WTC11 (cell line): ENCODE measurements around the gene TNFAIP3. TPM values are rescaled to one million over a fixed set of nuclear protein-coding genes. Genes with fewer than 3 reads are reported as not detected.

Source experiments
- ATAC-seq: fragments of 200-7000 bp; cut with Tn5 transposase; 2 replicates; pipeline ENCODE4 v1.10.0; 2021; ENCODE audit warnings: mild to moderate bottlenecking, moderate library complexity
- CTCF ChIA-PET: fragments of 300-600 bp; sonication (Branson Sonifier 250); formaldehyde crosslinking; loops from one replicate; lab custom pipeline; 2021; ENCODE audit warnings: antibody characterized with exemption; lab: Charles Lee
- POLR2A ChIA-PET: fragments of 350-600 bp; sonication (Branson Sonifier 250); formaldehyde crosslinking; loops from one replicate; lab custom pipeline; 2021; ENCODE audit warnings: antibody characterized with exemption; lab: Charles Lee
- DNase-seq: peaks from one replicate; pipeline ENCODE4 v3.0.0; 2021; ENCODE audit warnings: low spot score
- H3K27ac Mint-ChIP-seq: 2 replicates; pipeline ENCODE4 v1.8.0; 2021; ENCODE audit warnings: mixed read lengths
- H3K27me3 Mint-ChIP-seq: 2 replicates; pipeline ENCODE4 v1.8.0; 2021; ENCODE audit warnings: low read depth, mild to moderate bottlenecking, moderate library complexity, mixed read lengths
- H3K36me3 Mint-ChIP-seq: 2 replicates; pipeline ENCODE4 v1.8.0; 2021; ENCODE audit warnings: mixed read lengths
- H3K4me1 Mint-ChIP-seq: 2 replicates; pipeline ENCODE4 v1.8.0; 2022; ENCODE audit warnings: mixed read lengths
- H3K4me3 Mint-ChIP-seq: 2 replicates; pipeline ENCODE4 v1.8.0; 2021; ENCODE audit warnings: mild to moderate bottlenecking, moderate library complexity, mixed read lengths
- H3K9me3 Mint-ChIP-seq: 2 replicates; pipeline ENCODE4 v1.8.0; 2021; ENCODE audit warnings: mixed read lengths
- CREB1 ChIP-seq: sonication (generic); formaldehyde crosslinking; IDR thresholded peaks from 2 replicates; pipeline ENCODE4 v1.8.0; 2023; ENCODE audit warnings: mild to moderate bottlenecking, missing genetic modification reagents
- E2F1 ChIP-seq: sonication (generic); formaldehyde crosslinking; IDR thresholded peaks from 2 replicates; pipeline ENCODE4 v1.8.0; 2022; ENCODE audit warnings: mild to moderate bottlenecking, missing genetic modification reagents
- E2F5 ChIP-seq: sonication (generic); formaldehyde crosslinking; IDR thresholded peaks from 2 replicates; pipeline ENCODE4 v1.8.1; 2022; ENCODE audit warnings: mild to moderate bottlenecking, moderate library complexity, missing genetic modification reagents
- HMGA2 ChIP-seq: fragments of 250-450 bp; sonication (Bioruptor Pico); IDR thresholded peaks from 2 replicates; pipeline ENCODE4 v1.4.0; 2021; ENCODE audit warnings: mild to moderate bottlenecking, moderate library complexity
- JUN ChIP-seq: sonication (generic); formaldehyde crosslinking; IDR thresholded peaks from 2 replicates; pipeline ENCODE4 v1.8.0; 2023; ENCODE audit warnings: mild to moderate bottlenecking, missing genetic modification reagents
- MAX ChIP-seq: sonication (generic); formaldehyde crosslinking; IDR thresholded peaks from 2 replicates; pipeline ENCODE4 v1.8.0; 2022; ENCODE audit warnings: mild to moderate bottlenecking, missing genetic modification reagents
- TCF7 ChIP-seq: sonication (generic); formaldehyde crosslinking; IDR thresholded peaks from 2 replicates; pipeline ENCODE4 v1.8.0; 2022; ENCODE audit warnings: mild to moderate bottlenecking, low read depth, missing genetic modification reagents, moderate library complexity
- TEAD1 ChIP-seq: sonication (generic); formaldehyde crosslinking; IDR thresholded peaks from 2 replicates; pipeline ENCODE4 v1.8.0; 2022; ENCODE audit warnings: mild to moderate bottlenecking, missing genetic modification reagents
- TEAD4 ChIP-seq: sonication (generic); formaldehyde crosslinking; IDR thresholded peaks from 2 replicates; pipeline ENCODE4 v1.8.0; 2022; ENCODE audit warnings: mild to moderate bottlenecking, missing genetic modification reagents
- ZNF317 ChIP-seq: sonication (generic); formaldehyde crosslinking; IDR thresholded peaks from 2 replicates; pipeline ENCODE4 v1.8.1; 2023; ENCODE audit warnings: low read depth, mild to moderate bottlenecking, moderate library complexity, missing genetic modification reagents, borderline replicate concordance
- total RNA-seq: library from RNA; stranded (reverse); gene quantifications from 3 replicates; pipeline ENCODE4 v1.2.3, GENCODE V29; 2021
- TF ChIP-seq, protein P1 (sequence below): sonication (generic); formaldehyde crosslinking; IDR thresholded peaks from 2 replicates; pipeline ENCODE4 v1.8.0; 2022; ENCODE audit warnings: missing genetic modification reagents
- TF ChIP-seq, protein P2 (sequence below): sonication (generic); formaldehyde crosslinking; IDR thresholded peaks from 2 replicates; pipeline ENCODE4 v1.8.1; 2023; ENCODE audit warnings: mild to moderate bottlenecking, missing genetic modification reagents, moderate library complexity
- TF ChIP-seq, protein P3 (sequence below): fragments of 250-450 bp; sonication (Bioruptor Pico); IDR thresholded peaks from 2 replicates; pipeline ENCODE4 v1.9.0; 2021; ENCODE audit warnings: moderate library complexity, mild to moderate bottlenecking, inconsistent platforms, borderline replicate concordance
- TF ChIP-seq, protein P4 (sequence below): sonication (generic); formaldehyde crosslinking; IDR thresholded peaks from 2 replicates; pipeline ENCODE4 v1.8.0; 2022; ENCODE audit warnings: mild to moderate bottlenecking, missing genetic modification reagents

Gene TNFAIP3
- total RNA-seq, 1 experiment from 2014 or later, result 4.2 TPM

DNA sequence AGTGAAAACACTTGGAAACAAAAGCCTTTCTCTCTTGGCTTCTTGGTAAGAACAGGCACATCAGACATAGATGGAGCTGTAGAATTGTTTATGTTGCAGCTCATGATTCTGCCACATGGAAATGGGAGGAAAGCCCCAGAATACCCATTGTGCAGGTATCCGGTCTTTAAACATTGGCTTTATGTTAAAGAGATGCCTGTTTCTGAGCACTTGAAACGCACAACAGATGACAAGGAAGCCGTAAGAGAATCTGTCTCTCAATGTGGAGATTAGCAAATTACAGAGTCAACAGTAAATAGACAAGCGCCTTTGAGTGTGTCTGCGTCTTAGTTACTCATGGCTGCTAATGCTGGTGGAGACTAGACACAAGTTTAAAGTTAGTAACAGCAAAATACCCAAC is 10.5 kb downstream of the TNFAIP3 start (continued):
- no peak for TF ChIP-seq E2F5 (CRISPR knock-in tag)

GRCh38 chr6:137878029-137878428 is 11.0 kb downstream of the TNFAIP3 start:
- Mint-ChIP-seq H3K9me3 (no peaks in the 10 kb centered on the region), H3K27me3 (no peaks in the 10 kb centered on the region), H3K36me3 (peaks cover 8% of the 10 kb centered on the region; the same call in 1 of the 2 replicates), H3K27ac (no peak overlapping the region), H3K4me3 (no peak overlapping the region), H3K4me1 (peaks cover 38% of the 10 kb centered on the region)
- no peak for TF ChIP-seq JUN (CRISPR knock-in tag)
- DNase-seq, result no peak
- ChIA-PET CTCF (interaction anchor here (1.4 to 5.7 kb wide), 3 partner anchors 11 to 62 kb away, joined by 3 to 54 read pairs (median 9); partner anchors contain the start of gene TNFAIP3), POLR2A (interaction anchor here (0.7 to 0.8 kb wide), 2 partner anchors 10 to 13 kb away, joined by 3 to 4 read pairs; no protein-coding TSS in a partner anchor)
- ATAC-seq, result no peak

DNA sequence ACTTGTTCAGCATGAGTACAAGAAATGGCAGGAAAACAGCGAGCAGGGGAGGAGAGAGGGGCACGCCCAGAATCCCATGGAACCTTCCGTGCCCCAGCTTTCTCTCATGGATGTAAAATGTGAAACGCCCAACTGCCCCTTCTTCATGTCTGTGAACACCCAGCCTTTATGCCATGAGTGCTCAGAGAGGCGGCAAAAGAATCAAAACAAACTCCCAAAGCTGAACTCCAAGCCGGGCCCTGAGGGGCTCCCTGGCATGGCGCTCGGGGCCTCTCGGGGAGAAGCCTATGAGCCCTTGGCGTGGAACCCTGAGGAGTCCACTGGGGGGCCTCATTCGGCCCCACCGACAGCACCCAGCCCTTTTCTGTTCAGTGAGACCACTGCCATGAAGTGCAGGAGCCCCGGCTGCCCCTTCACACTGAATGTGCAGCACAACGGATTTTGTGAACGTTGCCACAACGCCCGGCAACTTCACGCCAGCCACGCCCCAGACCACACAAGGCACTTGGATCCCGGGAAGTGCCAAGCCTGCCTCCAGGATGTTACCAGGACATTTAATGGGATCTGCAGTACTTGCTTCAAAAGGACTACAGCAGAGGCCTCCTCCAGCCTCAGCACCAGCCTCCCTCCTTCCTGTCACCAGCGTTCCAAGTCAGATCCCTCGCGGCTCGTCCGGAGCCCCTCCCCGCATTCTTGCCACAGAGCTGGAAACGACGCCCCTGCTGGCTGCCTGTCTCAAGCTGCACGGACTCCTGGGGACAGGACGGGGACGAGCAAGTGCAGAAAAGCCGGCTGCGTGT is 11.6 kb downstream of the TNFAIP3 start:
- DNase-seq, result peak; percentile 86
- peaks cover 42% of the 10 kb centered on the region for H3K4me1 Mint-ChIP-seq
- TF ChIP-seq, protein P1, sequence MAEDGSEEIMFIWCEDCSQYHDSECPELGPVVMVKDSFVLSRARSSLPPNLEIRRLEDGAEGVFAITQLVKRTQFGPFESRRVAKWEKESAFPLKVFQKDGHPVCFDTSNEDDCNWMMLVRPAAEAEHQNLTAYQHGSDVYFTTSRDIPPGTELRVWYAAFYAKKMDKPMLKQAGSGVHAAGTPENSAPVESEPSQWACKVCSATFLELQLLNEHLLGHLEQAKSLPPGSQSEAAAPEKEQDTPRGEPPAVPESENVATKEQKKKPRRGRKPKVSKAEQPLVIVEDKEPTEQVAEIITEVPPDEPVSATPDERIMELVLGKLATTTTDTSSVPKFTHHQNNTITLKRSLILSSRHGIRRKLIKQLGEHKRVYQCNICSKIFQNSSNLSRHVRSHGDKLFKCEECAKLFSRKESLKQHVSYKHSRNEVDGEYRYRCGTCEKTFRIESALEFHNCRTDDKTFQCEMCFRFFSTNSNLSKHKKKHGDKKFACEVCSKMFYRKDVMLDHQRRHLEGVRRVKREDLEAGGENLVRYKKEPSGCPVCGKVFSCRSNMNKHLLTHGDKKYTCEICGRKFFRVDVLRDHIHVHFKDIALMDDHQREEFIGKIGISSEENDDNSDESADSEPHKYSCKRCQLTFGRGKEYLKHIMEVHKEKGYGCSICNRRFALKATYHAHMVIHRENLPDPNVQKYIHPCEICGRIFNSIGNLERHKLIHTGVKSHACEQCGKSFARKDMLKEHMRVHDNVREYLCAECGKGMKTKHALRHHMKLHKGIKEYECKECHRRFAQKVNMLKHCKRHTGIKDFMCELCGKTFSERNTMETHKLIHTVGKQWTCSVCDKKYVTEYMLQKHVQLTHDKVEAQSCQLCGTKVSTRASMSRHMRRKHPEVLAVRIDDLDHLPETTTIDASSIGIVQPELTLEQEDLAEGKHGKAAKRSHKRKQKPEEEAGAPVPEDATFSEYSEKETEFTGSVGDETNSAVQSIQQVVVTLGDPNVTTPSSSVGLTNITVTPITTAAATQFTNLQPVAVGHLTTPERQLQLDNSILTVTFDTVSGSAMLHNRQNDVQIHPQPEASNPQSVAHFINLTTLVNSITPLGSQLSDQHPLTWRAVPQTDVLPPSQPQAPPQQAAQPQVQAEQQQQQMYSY (CRISPR knock-in tag), result 0 out of 2 replicates have a peak, but pooled peaks have one; percentile 19
- TF ChIP-seq MAX (peak; percentile 36; the same call in 1 of the 2 replicates), ZNF317 (CRISPR knock-in tag) (no peak), TEAD4 (0 out of 2 replicates have a peak, but pooled peaks have one; percentile 24), TEAD1 (CRISPR knock-in tag) (peak; percentile 61; the same call in 1 of the 2 replicates)
- TF ChIP-seq, all 79 proteins: peak for 4
- H3K27me3 Mint-ChIP-seq, result no peaks in the 10 kb centered on the region
- POLR2A ChIA-PET, result interaction anchor here (0.5 to 1.0 kb wide), 3 partner anchors 11 to 180 kb away, joined by 4 to 6 read pairs (median 5); no protein-coding TSS in a partner anchor
- CTCF ChIA-PET, result interaction anchor here (0.9 to 5.7 kb wide), 13 partner anchors 8 to 180 kb away, joined by 3 to 54 read pairs (median 5); partner anchors contain the start of gene TNFAIP3
- H3K27ac Mint-ChIP-seq, result no peak overlapping the region
- H3K4me3 Mint-ChIP-seq, result peak overlapping the region; percentile 41
- H3K9me3 Mint-ChIP-seq, result no peaks in the 10 kb centered on the region
- peak; percentile 95 for ATAC-seq
- H3K36me3 Mint-ChIP-seq, result peaks cover 8% of the 10 kb centered on the region; the same call in 1 of the 2 replicates

DNA sequence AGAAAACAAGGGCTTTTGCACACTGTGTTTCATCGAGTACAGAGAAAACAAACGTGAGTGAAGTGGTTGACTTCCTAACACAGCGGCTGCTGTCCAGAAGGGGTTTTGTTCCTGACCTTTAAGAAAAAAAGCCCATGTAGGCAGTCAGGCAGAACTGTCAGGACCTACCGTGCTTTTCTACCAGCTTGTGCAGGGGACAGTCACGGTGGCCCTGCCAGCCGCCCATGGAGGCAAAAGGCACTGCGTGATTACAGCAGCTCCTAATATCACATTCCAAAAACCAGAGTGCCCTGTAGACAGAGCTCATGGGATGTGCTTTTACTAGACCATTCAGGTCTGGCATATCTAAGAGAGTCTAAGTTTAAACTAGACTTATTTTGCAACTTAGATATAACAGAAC is 12.2 kb downstream of the TNFAIP3 start:
- CTCF ChIA-PET, result interaction anchor here (0.9 to 5.7 kb wide), 13 partner anchors 9 to 181 kb away, joined by 3 to 54 read pairs (median 5); partner anchors contain the start of gene TNFAIP3
- ATAC-seq, result peak; percentile 22

More for the DNA sequence above, 12.2 kb downstream of the TNFAIP3 start:
- Mint-ChIP-seq H3K4me3 (peak overlapping the region; percentile 41), H3K9me3 (no peaks in the 10 kb centered on the region), H3K36me3 (peaks cover 8% of the 10 kb centered on the region; the same call in 1 of the 2 replicates), H3K27ac (no peak overlapping the region), H3K4me1 (peaks cover 42% of the 10 kb centered on the region)
- POLR2A ChIA-PET, result interaction anchor here (0.5 to 1.0 kb wide), 2 partner anchors 11 to 179 kb away, joined by 5 to 6 read pairs; no protein-coding TSS in a partner anchor
- DNase-seq, result no peak
- TF ChIP-seq TCF7, result no peak
- TF ChIP-seq, protein P2, sequence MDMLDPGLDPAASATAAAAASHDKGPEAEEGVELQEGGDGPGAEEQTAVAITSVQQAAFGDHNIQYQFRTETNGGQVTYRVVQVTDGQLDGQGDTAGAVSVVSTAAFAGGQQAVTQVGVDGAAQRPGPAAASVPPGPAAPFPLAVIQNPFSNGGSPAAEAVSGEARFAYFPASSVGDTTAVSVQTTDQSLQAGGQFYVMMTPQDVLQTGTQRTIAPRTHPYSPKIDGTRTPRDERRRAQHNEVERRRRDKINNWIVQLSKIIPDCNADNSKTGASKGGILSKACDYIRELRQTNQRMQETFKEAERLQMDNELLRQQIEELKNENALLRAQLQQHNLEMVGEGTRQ (CRISPR knock-in tag), result no peak
- no peak for TF ChIP-seq CREB1 (CRISPR knock-in tag)
- TF ChIP-seq HMGA2 (CRISPR knock-in tag), result no peak
- TF ChIP-seq, protein P3, sequence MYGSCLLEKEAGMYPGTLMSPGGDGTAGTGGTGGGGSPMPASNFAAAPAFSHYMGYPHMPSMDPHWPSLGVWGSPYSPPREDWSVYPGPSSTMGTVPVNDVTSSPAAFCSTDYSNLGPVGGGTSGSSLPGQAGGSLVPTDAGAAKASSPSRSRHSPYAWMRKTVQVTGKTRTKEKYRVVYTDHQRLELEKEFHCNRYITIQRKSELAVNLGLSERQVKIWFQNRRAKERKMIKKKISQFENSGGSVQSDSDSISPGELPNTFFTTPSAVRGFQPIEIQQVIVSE (CRISPR knock-in tag), result no peak
- TF ChIP-seq E2F1 (CRISPR knock-in tag), result no peak
- TF ChIP-seq, protein P4, sequence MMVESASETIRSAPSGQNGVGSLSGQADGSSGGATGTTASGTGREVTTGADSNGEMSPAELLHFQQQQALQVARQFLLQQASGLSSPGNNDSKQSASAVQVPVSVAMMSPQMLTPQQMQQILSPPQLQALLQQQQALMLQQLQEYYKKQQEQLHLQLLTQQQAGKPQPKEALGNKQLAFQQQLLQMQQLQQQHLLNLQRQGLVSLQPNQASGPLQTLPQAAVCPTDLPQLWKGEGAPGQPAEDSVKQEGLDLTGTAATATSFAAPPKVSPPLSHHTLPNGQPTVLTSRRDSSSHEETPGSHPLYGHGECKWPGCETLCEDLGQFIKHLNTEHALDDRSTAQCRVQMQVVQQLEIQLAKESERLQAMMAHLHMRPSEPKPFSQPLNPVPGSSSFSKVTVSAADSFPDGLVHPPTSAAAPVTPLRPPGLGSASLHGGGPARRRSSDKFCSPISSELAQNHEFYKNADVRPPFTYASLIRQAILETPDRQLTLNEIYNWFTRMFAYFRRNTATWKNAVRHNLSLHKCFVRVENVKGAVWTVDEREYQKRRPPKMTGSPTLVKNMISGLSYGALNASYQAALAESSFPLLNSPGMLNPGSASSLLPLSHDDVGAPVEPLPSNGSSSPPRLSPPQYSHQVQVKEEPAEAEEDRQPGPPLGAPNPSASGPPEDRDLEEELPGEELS, result no peak
- TF ChIP-seq, all 79 proteins: peak for 0
- no peaks in the 10 kb centered on the region for H3K27me3 Mint-ChIP-seq
